HG02763 (cell line): ENCODE measurements around the gene KCNAB3.

ENCODE experiments used
- ATAC-seq: cut with Tn5 transposase; IDR thresholded peaks from one replicate; pipeline ENCODE4 v1.9.1; 2021; ENCODE audit warnings: mild to moderate bottlenecking, moderate library complexity; ENCODE audit not compliant: unreplicated experiment

The KCNAB3 gene

GRCh38 chr17:7903154-7904103 lies 26.2 kb downstream of the KCNAB3 start:
- ATAC-seq: no peak

- ATAC-seq: no peak
Measured at GRCh38 chr17:7897773-7898172, 31.9 kb downstream of the KCNAB3 start.

GRCh38 chr17:7897090-7897489 lies 32.6 kb downstream of the KCNAB3 start:
- ATAC-seq: no peak

- ATAC-seq: no peak
Measured at GRCh38 chr17:7894866-7895265, 34.8 kb downstream of the KCNAB3 start.

- no peak for ATAC-seq
Measured at GRCh38 chr17:7894226-7894625, 35.4 kb downstream of the KCNAB3 start.

- no peak for ATAC-seq
Measured at GRCh38 chr17:7893187-7893880, 36.3 kb downstream of the KCNAB3 start.

- no peak for ATAC-seq
Measured at GRCh38 chr17:7889166-7889955, 40.3 kb downstream of the KCNAB3 start.

GRCh38 chr17:7888184-7888920 lies 41.3 kb downstream of the KCNAB3 start, which contains the start of gene CHD3:
Gene CHD3 (plus strand): TSS chr17:7888789. CDS start chr17:7889001, 212 bp downstream.
- ATAC-seq: no peak

GRCh38 chr17:7887482-7888183 lies 42.0 kb downstream of the KCNAB3 start:
- ATAC-seq: peak; percentile 50

GRCh38 chr17:7887038-7887481 lies 42.6 kb downstream of the KCNAB3 start:
- ATAC-seq: no peak

- ATAC-seq: no peak
Measured at GRCh38 chr17:7886227-7887037, 43.2 kb downstream of the KCNAB3 start.

GRCh38 chr17:7885367-7886226 lies 44.1 kb downstream of the KCNAB3 start:
- ATAC-seq: no peak

- ATAC-seq: no peak
Measured at GRCh38 chr17:7884581-7885366, 44.9 kb downstream of the KCNAB3 start.

- no peak for ATAC-seq
Measured at GRCh38 chr17:7883781-7884386, 45.8 kb downstream of the KCNAB3 start.

GRCh38 chr17:7882629-7883028 lies 47.0 kb downstream of the KCNAB3 start:
- no peak for ATAC-seq

- ATAC-seq: no peak
Measured at GRCh38 chr17:7882068-7882467, 47.6 kb downstream of the KCNAB3 start.
